ENCODE data around the gene OSER1. TPM values are rescaled to one million over a fixed set of nuclear protein-coding genes. Genes with fewer than 3 reads are reported as not detected.

The OSER1 gene
- total RNA-seq, 1 experiment from 2014 or later = 35.7 TPM

DNA sequence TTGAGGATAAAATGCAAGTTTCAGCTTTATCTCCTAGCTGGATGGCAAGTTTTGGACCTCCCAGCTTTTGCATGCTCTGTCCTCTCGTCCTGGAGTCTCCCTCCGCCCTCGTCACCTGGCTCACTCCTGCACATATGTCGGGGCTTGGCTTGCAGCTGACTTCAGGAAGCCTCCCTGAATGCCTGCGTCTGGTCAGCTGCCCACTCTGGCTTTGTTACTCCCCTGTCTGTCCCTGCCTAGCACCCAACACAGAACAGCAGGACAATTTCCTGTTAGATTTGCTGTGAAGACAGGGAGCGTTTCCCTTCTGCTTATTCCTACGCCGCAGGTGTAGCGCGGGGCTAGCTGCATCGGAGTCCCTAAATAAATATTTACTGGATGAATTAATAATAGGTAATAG, 29.0 kb downstream of the OSER1 start:
- Histone ChIP-seq H4K5ac (ENCODE audit: insufficient read length, low read depth, low read length) (no peak overlapping the region), H3K14ac (ENCODE audit: insufficient read depth, low read length) (no peak overlapping the region), H3K27ac (ENCODE audit: insufficient read length, low read depth, low read length) (no peak overlapping the region), H2BK20ac (ENCODE audit: low read depth, low read length, poor library complexity, severe bottlenecking) (no peak overlapping the region), H4K20me1 (ENCODE audit: control insufficient read depth, insufficient read depth, insufficient read length) (no peaks in the 10 kb centered on the region), H2BK120ac (ENCODE audit: low read depth, low read length, poor library complexity, severe bottlenecking) (no peak overlapping the region), H3K56ac (ENCODE audit: insufficient read length, low read depth, low read length) (no peak overlapping the region), H3K18ac (ENCODE audit: insufficient read length, low read depth, low read length) (no peak overlapping the region), H3K9ac (ENCODE audit: extremely low read depth, insufficient read length, low read length) (no peak overlapping the region), H3K27me3 (ENCODE audit: insufficient read depth, low read length) (no peaks in the 10 kb centered on the region), H3K79me1 (ENCODE audit: insufficient read depth, low read depth, low read length, poor library complexity, severe bottlenecking) (no peaks in the 10 kb centered on the region), H3K23ac (ENCODE audit: insufficient read length, low read depth, low read length) (no peak overlapping the region), H3K79me2 (ENCODE audit: insufficient read depth, low read length) (no peaks in the 10 kb centered on the region), H3K4ac (ENCODE audit: low read depth, low read length) (no peak overlapping the region), H3K9me3 (ENCODE audit: control insufficient read depth, low read depth, low read length) (no peaks in the 10 kb centered on the region), H2AFZ (ENCODE audit: low read length) (no peak overlapping the region), H3K4me2 (ENCODE audit: insufficient read depth, insufficient read length, low read length) (no peak overlapping the region), H3K23me2 (ENCODE audit: insufficient read length, low read depth, low read length, poor library complexity, severe bottlenecking) (peaks cover 1% of the 10 kb centered on the region), H4K8ac (replicated peaks; ENCODE audit: insufficient read length, low read depth, low read length) (no peak overlapping the region), H2BK12ac (ENCODE audit: insufficient read length, low read depth, low read length) (no peak overlapping the region), H4K91ac (ENCODE audit: insufficient read length, low read depth, low read length) (no peak overlapping the region), H2BK5ac (ENCODE audit: insufficient read length, low read length) (no peak overlapping the region), H3K4me1 (ENCODE audit: insufficient read depth, low read length) (peaks cover 5% of the 10 kb centered on the region; the same call in 1 of the 2 replicates), H2AK5ac (ENCODE audit: insufficient read length, low read length) (no peak overlapping the region), H2BK15ac (ENCODE audit: low read depth, low read length) (no peak overlapping the region), H3T11ph (ENCODE audit: low read length) (no peak overlapping the region)
- Mint-ChIP-seq H3K36me3 (ENCODE audit: insufficient read depth in 1 of 3, low read depth in 3 of 3) (no peaks in the 10 kb centered on the region), H3K27ac (peak overlapping the region in 2 of 3 experiments; percentile 31 to 57; a peak in 1 of 7 replicates), H3K4me1 (peaks cover 13 to 19% of the 10 kb centered on the region in 2 experiments), H3K4me3 (no peak overlapping the region), H3K9me3 (no peaks in the 10 kb centered on the region), H3K27me3 (ENCODE audit: low read depth) (peaks cover 4% of the 10 kb centered on the region; the same call in 1 of the 2 replicates)
- TF ChIP-seq, protein P1, sequence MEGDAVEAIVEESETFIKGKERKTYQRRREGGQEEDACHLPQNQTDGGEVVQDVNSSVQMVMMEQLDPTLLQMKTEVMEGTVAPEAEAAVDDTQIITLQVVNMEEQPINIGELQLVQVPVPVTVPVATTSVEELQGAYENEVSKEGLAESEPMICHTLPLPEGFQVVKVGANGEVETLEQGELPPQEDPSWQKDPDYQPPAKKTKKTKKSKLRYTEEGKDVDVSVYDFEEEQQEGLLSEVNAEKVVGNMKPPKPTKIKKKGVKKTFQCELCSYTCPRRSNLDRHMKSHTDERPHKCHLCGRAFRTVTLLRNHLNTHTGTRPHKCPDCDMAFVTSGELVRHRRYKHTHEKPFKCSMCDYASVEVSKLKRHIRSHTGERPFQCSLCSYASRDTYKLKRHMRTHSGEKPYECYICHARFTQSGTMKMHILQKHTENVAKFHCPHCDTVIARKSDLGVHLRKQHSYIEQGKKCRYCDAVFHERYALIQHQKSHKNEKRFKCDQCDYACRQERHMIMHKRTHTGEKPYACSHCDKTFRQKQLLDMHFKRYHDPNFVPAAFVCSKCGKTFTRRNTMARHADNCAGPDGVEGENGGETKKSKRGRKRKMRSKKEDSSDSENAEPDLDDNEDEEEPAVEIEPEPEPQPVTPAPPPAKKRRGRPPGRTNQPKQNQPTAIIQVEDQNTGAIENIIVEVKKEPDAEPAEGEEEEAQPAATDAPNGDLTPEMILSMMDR (conservative IDR thresholded peaks at IDR 0.05) = no peak
- no peak for DNase-seq
- WGBS (ENCODE audit: extremely low coverage, insufficient read length, low lambda C conversion rate) = no CpG with 5 or more reads among the region's 11 CpGs
